CD4-positive, alpha-beta T cell (primary cell): Measurements from ENCODE around the gene SLC12A1. TPM values are rescaled to one million over a fixed set of nuclear protein-coding genes. Genes with fewer than 3 reads are reported as not detected.

Experiments
- ATAC-seq: fragments of 200-7000 bp; cut with Tn5 transposase; one replicate; pipeline ENCODE4 v1.10.0; 2022; ENCODE audit warnings: mild to moderate bottlenecking; ENCODE audit not compliant: poor library complexity
- CTCF ChIA-PET: fragments of 350-600 bp; sonication (Branson Sonifier 250); formaldehyde crosslinking; loops from one replicate; lab custom pipeline; 2021; ENCODE audit warnings: antibody characterized with exemption, inconsistent platforms; lab: Charles Lee
- POLR2A ChIA-PET: fragments of 350-600 bp; sonication (Branson Sonifier 250); formaldehyde crosslinking; loops from one replicate; lab custom pipeline; 2021; ENCODE audit warnings: antibody characterized with exemption, inconsistent platforms; lab: Charles Lee
- DNase-seq, 14 experiments: peaks; one replicate each; pipeline ENCODE4 v3.0.0-alpha.2; 2013 to 2020; ENCODE audit warnings: mixed read lengths in 2 of 14
- H3K27ac ChIP-seq, 2 donors: one replicate each; pipeline versions ENCODE4 v1.5.1 to v1.7.0; 2013; ENCODE audit warnings: low read length in 2 of 2, low read depth in 1 of 2, mild to moderate bottlenecking in 1 of 2
- H3K27me3 ChIP-seq, 2 experiments: 1 replicate in 1 of 2; 2 replicates in 1 of 2; pipeline versions ENCODE4 v1.6.1 to v1.7.0; 2013; ENCODE audit warnings: low read length in 2 of 2, control low read depth in 1 of 2, mild to moderate bottlenecking in 1 of 2, moderate library complexity in 1 of 2; ENCODE audit not compliant: insufficient read depth in 2 of 2, control insufficient read depth in 1 of 2
- H3K36me3 ChIP-seq: one replicate; pipeline ENCODE4 v1.6.1; 2013; ENCODE audit warnings: low read length, control low read depth; ENCODE audit not compliant: insufficient read depth
- H3K4me1 ChIP-seq: one replicate; pipeline ENCODE4 v1.6.1; 2013; ENCODE audit warnings: low read length, control low read depth; ENCODE audit not compliant: insufficient read depth
- H3K4me3 ChIP-seq: one replicate; pipeline ENCODE4 v1.5.1; 2013; ENCODE audit warnings: mild to moderate bottlenecking, low read length, moderate library complexity
- H3K9me3 ChIP-seq, 2 experiments: 1 replicate in 1 of 2; 2 replicates in 1 of 2; pipeline versions ENCODE4 v1.6.1 to v1.7.0; 2013; ENCODE audit warnings: low read length in 2 of 2, mild to moderate bottlenecking in 2 of 2, control low read depth in 1 of 2, moderate library complexity in 1 of 2; ENCODE audit not compliant: control insufficient read depth in 1 of 2, insufficient read depth in 1 of 2
- H3K27ac Mint-ChIP-seq: one replicate; pipeline ENCODE4 v1.8.0; 2020; ENCODE audit warnings: mixed read lengths
- H3K27me3 Mint-ChIP-seq: one replicate; pipeline ENCODE4 v1.8.0; 2021; ENCODE audit warnings: mixed read lengths
- H3K36me3 Mint-ChIP-seq: one replicate; pipeline ENCODE4 v1.8.0; 2021; ENCODE audit warnings: low read depth, mixed read lengths
- H3K4me1 Mint-ChIP-seq: one replicate; pipeline ENCODE4 v1.8.0; 2021; ENCODE audit warnings: low read depth, mixed read lengths
- H3K4me3 Mint-ChIP-seq: one replicate; pipeline ENCODE4 v1.8.0; 2020; ENCODE audit warnings: mild to moderate bottlenecking, mixed read lengths
- H3K9me3 Mint-ChIP-seq: one replicate; pipeline ENCODE4 v1.8.0; 2020; ENCODE audit warnings: mixed read lengths
- CTCF ChIP-seq: fragments of 200-600 bp; IDR thresholded peaks from one replicate; pipeline ENCODE4 v1.8.0; 2022; ENCODE audit warnings: antibody characterized with exemption, mild to moderate bottlenecking
- intact Hi-C, 2 experiments: fragments of 100-400 bp; cut with DNase I in 1 of 2; cut with micrococcal nuclease in 1 of 2; formaldehyde crosslinking; loops; one replicate each; pipeline versions ENCODE4 v1.15.1 to v1.9.0; 2023 to 2025; cut with DNase I, micrococcal nuclease
- total RNA-seq, 174 experiments: library from RNA in 2 of 174; stranded (reverse) in 2 of 174; gene quantifications; one replicate each; pipeline ENCODE4 v1.2.3 and lab custom pipeline; 2021 to 2026

Gene SLC12A1
- total RNA-seq, 2 experiments from 2014 or later = not detected

- no peaks in the 10 kb centered on the region for H3K4me1 Mint-ChIP-seq
- Histone ChIP-seq H3K36me3 (no peaks in the 10 kb centered on the region), H3K4me3 (no peak overlapping the region), H3K4me1 (no peaks in the 10 kb centered on the region), H3K9me3 (no peaks in the 10 kb centered on the region), H3K27me3 (no peaks in the 10 kb centered on the region), H3K27ac (no peak overlapping the region)
- ChIA-PET POLR2A (no interaction called here), CTCF (interaction anchor here (0.6 kb wide), 1 partner anchor 863 kb away, joined by 3 read pairs; no protein-coding TSS in a partner anchor)
- DNase-seq (no peak), ATAC-seq (no peak)
- no peak overlapping the region for H3K27ac Mint-ChIP-seq
- H3K9me3 Mint-ChIP-seq = no peaks in the 10 kb centered on the region
- intact Hi-C loops = no loop called here
- no peak for TF ChIP-seq CTCF
- no peaks in the 10 kb centered on the region for H3K27me3 Mint-ChIP-seq
- no peak overlapping the region for H3K4me3 Mint-ChIP-seq
- H3K36me3 Mint-ChIP-seq = no peaks in the 10 kb centered on the region
Observed at GRCh38 chr15:48307586-48307985, 101.5 kb downstream of the SLC12A1 start.

GRCh38 chr15:48309740-48310139 is 103.6 kb downstream of the SLC12A1 start:
- Histone ChIP-seq H3K36me3 (no peaks in the 10 kb centered on the region), H3K4me3 (no peak overlapping the region), H3K9me3 (no peaks in the 10 kb centered on the region), H3K27ac (no peak overlapping the region), H3K4me1 (no peaks in the 10 kb centered on the region), H3K27me3 (no peaks in the 10 kb centered on the region)
- ChIA-PET POLR2A (no interaction called here), CTCF (no interaction called here)
- TF ChIP-seq CTCF = no peak
- H3K27ac Mint-ChIP-seq = no peak overlapping the region
- no peak overlapping the region for H3K4me3 Mint-ChIP-seq
- no peaks in the 10 kb centered on the region for H3K36me3 Mint-ChIP-seq
- DNase-seq (no peak), ATAC-seq (no peak)
- H3K4me1 Mint-ChIP-seq = no peaks in the 10 kb centered on the region
- no peaks in the 10 kb centered on the region for H3K9me3 Mint-ChIP-seq
- intact Hi-C loops = no loop called here
- no peaks in the 10 kb centered on the region for H3K27me3 Mint-ChIP-seq

- ChIA-PET CTCF (no interaction called here), POLR2A (no interaction called here)
- Histone ChIP-seq H3K27ac (no peak overlapping the region), H3K36me3 (no peaks in the 10 kb centered on the region), H3K27me3 (no peaks in the 10 kb centered on the region), H3K4me1 (no peaks in the 10 kb centered on the region), H3K9me3 (no peaks in the 10 kb centered on the region), H3K4me3 (no peak overlapping the region)
- ATAC-seq (no peak), DNase-seq (no peak)
- H3K27ac Mint-ChIP-seq = no peak overlapping the region
- intact Hi-C loops = no loop called here
- H3K36me3 Mint-ChIP-seq = no peaks in the 10 kb centered on the region
- H3K27me3 Mint-ChIP-seq = no peaks in the 10 kb centered on the region
- no peaks in the 10 kb centered on the region for H3K4me1 Mint-ChIP-seq
- H3K4me3 Mint-ChIP-seq = no peak overlapping the region
- no peaks in the 10 kb centered on the region for H3K9me3 Mint-ChIP-seq
- TF ChIP-seq CTCF = no peak
Observed at GRCh38 chr15:48313216-48313615, 107.1 kb downstream of the SLC12A1 start.
